GM21576 (cell line): Measurements from ENCODE around the gene PAQR5.
"Not testable (repeated sequence)": the region's sequence is repeated elsewhere in the genome, so short reads cannot be mapped to it uniquely, and the experiment has no call there.

ENCODE experiments used
- ATAC-seq: cut with Tn5 transposase; IDR thresholded peaks from one replicate; pipeline ENCODE4 v1.9.1; 2021; ENCODE audit warnings: mild to moderate bottlenecking, moderate library complexity; ENCODE audit not compliant: unreplicated experiment

PAQR5 gene

DNA sequence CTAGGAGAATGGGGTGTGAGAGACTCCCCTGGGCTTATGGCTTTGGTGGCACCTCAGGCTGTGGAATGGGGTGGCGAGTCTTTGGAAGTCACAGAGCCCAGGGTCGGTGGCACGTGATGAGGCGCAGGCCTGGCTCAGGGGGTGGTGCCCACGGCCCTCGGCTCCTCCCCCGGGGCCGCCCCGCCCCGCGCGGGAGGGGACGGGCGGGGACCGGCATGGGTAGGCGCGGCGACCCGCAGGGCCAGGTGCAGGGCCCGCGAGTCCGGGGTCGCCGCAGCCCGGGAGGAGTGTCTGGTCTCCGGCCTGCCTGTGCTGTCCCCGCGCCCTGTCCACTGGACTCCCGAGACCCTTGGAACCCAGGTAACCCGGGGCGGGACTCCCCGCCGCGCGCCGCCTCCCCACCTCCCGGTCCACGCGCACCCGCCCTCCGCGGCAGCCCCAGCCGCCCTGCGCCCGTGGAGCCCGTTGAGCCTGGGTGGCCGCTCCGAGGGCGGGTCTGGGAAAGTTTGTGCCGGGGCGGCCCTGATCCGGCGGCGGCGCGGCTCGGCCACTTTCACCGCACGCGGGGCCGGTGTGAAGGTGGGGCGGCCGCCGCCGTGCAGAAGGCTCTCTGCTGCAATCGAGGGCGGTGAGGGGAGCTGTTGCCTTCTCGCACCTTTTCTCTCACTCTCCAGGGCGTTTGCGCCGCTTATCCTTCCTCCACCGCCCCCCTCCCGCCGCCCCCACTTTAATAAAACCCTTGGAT is at the start of gene PAQR5:
Gene PAQR5 (plus strand): TSS at position 216 of the 745 bp plus-strand sequence. CDS start 61,169 bp downstream, outside the sequence.
- no peak for ATAC-seq

- ATAC-seq: no peak
Measured at GRCh38 chr15:69253156-69253555, 45.6 kb upstream of the PAQR5 start.

DNA sequence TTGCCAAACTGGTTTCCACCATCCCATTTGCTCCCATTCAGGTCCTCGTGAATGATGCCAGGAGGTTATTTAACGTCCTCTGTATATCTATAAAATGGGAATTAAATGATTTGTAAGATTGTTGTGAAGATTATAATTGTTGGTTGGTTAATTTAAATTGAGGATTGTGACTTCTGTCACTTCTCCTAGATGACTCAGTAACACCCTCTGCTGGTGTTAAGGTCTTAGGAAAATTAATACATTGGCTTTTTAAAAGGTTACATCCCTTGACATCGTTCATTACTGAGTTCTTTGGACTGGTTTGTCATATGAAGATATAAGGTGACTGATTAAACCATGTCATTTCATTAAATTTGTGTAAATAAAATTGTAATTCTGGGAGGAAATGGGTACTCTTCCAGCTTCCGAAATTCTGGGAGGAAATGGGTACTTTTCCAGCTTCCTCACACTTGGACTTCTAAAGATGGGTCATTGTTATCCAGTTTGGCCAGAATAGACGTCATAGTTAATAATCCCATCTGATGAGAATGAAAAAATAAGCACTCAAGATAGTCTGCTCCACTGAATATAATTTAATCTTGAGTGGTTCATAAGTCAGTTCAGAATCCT is 33.3 kb upstream of the PAQR5 start:
- no peak for ATAC-seq

- ATAC-seq: no peak
Measured at GRCh38 chr15:69271217-69271616, 27.5 kb upstream of the PAQR5 start.

DNA sequence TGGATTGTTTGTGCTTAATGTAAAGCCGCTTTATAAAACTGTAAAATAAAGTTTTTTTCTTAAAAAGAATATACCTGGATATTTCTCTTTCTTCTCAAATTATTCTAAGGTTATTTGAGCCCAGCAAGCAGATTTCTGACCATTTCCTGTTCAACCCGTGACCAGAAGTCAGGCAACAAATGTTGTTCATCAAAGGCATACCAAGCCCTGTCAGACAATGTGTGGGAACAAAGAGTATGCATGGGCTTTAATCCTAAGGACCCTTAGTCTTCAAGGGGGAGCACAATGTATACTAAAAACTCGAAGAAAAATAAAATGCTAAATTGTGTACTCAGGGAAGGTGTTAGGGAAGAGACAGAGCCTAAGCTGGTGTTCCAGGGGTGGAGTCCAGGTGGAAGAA is 26.6 kb upstream of the PAQR5 start:
- ATAC-seq: no peak

- ATAC-seq: no peak
Measured at GRCh38 chr15:69272891-69273290, 25.8 kb upstream of the PAQR5 start.

DNA sequence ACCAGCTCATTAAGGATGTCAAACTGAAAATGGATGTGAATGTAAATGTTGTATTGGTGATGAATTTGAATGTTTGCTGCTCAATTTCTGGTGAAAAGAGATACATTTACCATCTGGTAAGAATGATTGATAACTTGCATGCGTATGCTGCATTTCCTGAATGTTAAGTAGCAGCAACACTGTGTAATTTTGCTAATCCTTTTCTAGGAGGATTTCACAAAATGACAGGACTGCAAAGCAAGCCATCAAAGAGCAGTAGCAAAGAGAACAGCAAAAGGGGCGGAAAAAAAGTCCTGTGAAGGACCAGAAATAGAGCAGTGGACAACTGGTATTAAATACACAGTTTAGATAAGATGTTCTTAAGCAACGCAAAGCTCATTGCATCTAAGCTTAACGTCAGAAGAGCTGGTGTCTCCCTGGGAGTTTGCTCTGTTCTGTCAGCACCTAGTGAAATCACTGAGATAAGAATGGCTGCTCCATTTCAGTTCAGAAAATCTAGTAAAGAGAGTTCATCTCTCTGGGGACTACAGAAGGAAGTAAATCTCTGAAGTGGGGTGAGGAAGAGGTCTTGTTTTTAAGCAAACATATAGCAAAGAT is 23.5 kb upstream of the PAQR5 start:
- no peak for ATAC-seq

DNA sequence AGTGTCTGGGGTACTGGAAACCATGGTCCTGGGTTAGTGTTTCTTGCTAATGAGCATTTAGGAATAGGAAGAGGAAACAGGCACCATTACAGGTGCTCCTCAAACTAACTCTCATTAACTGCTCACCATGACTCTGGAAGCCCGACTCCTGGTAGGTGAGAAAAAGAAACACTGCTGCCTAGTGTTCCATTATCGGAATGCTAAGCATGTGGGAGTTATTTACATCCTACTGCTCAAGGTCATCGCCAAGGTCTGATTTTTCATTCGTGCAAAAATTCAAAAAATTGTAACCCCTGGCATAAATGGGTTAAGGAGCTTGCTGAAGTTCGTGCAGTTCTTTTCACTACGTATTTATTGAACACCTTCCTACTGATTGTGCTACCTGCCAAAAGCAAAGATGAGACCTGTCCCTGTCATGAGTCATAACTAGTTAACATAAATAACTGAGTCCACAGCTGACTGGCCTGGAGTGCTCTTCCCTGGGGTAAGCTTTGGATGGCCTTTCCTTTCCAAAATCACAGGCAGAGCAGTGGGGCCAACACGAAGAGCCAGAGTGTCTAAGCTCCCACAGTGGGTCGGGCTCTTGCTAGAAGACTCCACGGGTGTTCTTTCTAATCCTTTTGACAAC is 22.7 kb upstream of the PAQR5 start:
- no peak for ATAC-seq

GRCh38 chr15:69277316-69277715 is 21.4 kb upstream of the PAQR5 start:
- no peak for ATAC-seq

DNA sequence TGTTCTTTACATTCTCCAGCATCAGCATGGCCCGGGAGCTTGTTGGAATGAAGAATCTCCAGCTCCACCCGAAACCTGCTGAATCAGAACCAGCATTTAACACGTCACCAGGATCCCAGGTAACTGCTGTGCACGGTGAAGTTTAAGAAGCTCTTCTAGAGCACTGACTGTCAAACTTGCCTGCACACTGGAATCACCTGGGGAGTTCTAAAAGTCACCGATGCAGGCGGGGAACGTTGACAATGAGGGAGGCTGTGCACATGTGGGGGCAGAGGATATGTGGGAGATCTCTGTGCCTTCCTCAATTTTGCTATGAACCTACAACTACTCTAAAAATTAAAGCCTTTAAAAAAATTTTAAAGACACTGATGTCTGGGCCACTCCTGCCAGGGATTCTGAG is 19.1 kb upstream of the PAQR5 start:
- no peak for ATAC-seq

- no peak for ATAC-seq
Measured at GRCh38 chr15:69280783-69281182, 17.9 kb upstream of the PAQR5 start.

- no peak for ATAC-seq
Measured at GRCh38 chr15:69282104-69282743, 16.5 kb upstream of the PAQR5 start.

GRCh38 chr15:69285834-69286233 is 12.9 kb upstream of the PAQR5 start:
- ATAC-seq: no peak

GRCh38 chr15:69288011-69288410 is 10.7 kb upstream of the PAQR5 start:
- no peak for ATAC-seq

- no peak for ATAC-seq
Measured at GRCh38 chr15:69288531-69289341, 10.0 kb upstream of the PAQR5 start.

- ATAC-seq: no peak
Measured at GRCh38 chr15:69289342-69290146, 9.2 kb upstream of the PAQR5 start.

DNA sequence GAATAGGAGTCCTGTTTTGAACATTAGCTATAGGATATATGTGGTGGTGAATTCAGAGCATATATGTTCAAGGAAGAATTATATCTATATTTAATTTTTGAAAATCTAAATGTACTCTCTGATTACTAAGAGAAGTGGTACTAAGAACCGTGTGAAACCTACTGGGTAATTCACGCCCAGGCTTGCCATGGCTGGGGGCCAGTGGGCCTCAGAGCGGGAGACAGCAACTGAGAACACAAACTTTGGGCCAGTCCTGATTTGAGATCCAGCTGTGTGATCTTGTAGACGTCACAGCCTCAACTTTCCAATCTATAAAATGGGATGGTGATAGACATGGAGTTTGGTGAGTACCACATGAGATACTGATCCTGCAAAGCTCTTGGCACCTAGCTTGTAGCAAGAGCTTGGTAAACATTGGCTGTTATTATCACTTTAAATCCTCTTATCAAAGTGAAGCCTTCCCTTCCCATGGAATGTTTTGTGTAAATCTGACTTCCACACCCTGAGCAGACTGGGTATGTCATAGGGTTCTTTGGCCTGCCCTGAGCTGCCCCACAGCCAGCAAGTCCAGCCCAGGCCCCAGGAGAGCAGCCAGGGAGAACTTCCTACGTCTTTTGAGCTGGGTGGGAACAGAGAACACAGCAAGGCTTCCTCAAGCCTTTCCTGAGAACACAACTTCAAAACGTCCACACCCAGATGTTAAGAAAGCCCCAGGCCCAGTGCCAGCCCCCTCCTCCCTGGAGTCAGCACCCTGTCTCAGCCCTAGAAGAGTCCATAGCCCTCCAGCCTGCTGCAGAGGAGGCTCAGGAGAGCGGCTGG is 8.2 kb upstream of the PAQR5 start:
- ATAC-seq: no peak

DNA sequence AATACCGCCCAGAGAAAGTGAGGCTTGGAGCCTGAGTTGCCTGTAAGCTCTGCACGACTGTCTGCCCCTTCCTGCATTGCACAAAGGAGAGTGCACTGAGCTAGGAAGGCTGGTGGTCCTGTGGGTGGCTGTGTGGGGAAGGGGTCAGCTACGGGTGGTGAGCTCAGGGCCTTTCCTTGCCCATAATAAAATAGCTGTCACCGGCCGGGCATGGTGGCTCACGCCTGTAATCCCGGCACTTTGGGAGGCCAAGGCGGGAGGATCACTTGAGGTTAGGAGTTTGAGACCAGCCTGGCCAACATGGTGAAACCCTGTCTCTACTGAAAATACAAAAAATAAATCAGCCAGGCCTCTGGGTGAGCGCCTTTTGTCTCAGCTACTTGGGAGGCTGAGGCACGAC is 7.1 kb upstream of the PAQR5 start:
- not testable (repeated sequence) for ATAC-seq
